HepG2 (cell line): ENCODE results near the gene MIB2. TPM values are rescaled to one million over a fixed set of nuclear protein-coding genes. Genes with fewer than 3 reads are reported as not detected.

ENCODE experiments used
- SIX1 ChIP-seq: sonication (generic); formaldehyde crosslinking; IDR thresholded peaks from 2 replicates; pipeline ENCODE4 v1.4.0; 2020; ENCODE audit warnings: missing genetic modification reagents, borderline replicate concordance
- SOX5 ChIP-seq: IDR thresholded peaks from 2 replicates; pipeline ENCODE4 v1.6.1; 2016; ENCODE audit warnings: borderline replicate concordance
- ZNF251 ChIP-seq: sonication (generic); formaldehyde crosslinking; IDR thresholded peaks from 2 replicates; pipeline ENCODE4 v1.9.0; 2021; ENCODE audit warnings: mild to moderate bottlenecking, missing genetic modification reagents
- ZNF451 ChIP-seq: sonication (generic); formaldehyde crosslinking; IDR thresholded peaks from 2 replicates; pipeline ENCODE4 v1.5.0; 2020; ENCODE audit warnings: mild to moderate bottlenecking, missing genetic modification reagents
- ZNF460 ChIP-seq: sonication (generic); formaldehyde crosslinking; IDR thresholded peaks from 2 replicates; pipeline ENCODE4 v1.5.1; 2020; ENCODE audit warnings: missing genetic modification reagents, mild to moderate bottlenecking, borderline replicate concordance
- ZNF703 ChIP-seq: sonication (generic); formaldehyde crosslinking; IDR thresholded peaks from 2 replicates; pipeline ENCODE4 v1.5.1; 2020; ENCODE audit warnings: missing genetic modification reagents, mild to moderate bottlenecking, moderate library complexity, borderline replicate concordance
- ZNF879 ChIP-seq: sonication (generic); formaldehyde crosslinking; IDR thresholded peaks from 2 replicates; pipeline ENCODE4 v1.8.1; 2023; ENCODE audit warnings: missing genetic modification reagents
- ZSCAN29 ChIP-seq: sonication (generic); formaldehyde crosslinking; conservative IDR thresholded peaks from 2 replicates; pipeline ENCODE4 v1.4.0; 2020; ENCODE audit warnings: mild to moderate bottlenecking, missing genetic modification reagents
- polyA plus RNA-seq, 8 experiments: library from polyadenylated mRNA; depleted of rRNA in 3 of 8; stranded (reverse) in 7 of 8; unstranded in 1 of 8; fragments of >200 nt; fragmentation: Illumina TruSeq in 4 of 8; extraction: Trizol in 4 of 8; gene quantifications; 2 replicates each; pipeline versions ENCODE4 v1.2.1 to v1.2.3, GENCODE V29; 2011 to 2016; ENCODE audit warnings: low read depth in 4 of 8, missing spikeins in 1 of 8, mixed read lengths in 1 of 8; ENCODE audit not compliant: insufficient read depth in 1 of 8
- total RNA-seq, 5 experiments: library from RNA; depleted of rRNA; stranded (reverse); fragments of >200 nt; fragmentation: Illumina TruSeq; extraction: Trizol; gene quantifications; 2 replicates each; pipeline ENCODE4 v1.2.3, GENCODE V29; 2016; ENCODE audit warnings: low read depth in 1 of 5
- TF ChIP-seq, protein P1 (sequence below): sonication (generic); formaldehyde crosslinking; IDR thresholded peaks from 2 replicates; pipeline ENCODE4 v1.8.0; 2023; ENCODE audit warnings: mild to moderate bottlenecking, missing genetic modification reagents
- TF ChIP-seq, protein P2 (sequence below): sonication (generic); formaldehyde crosslinking; IDR thresholded peaks from 2 replicates; pipeline ENCODE4 v1.8.1; 2023; ENCODE audit warnings: mild to moderate bottlenecking, missing genetic modification reagents
- TF ChIP-seq, protein P3 (sequence below): sonication (generic); formaldehyde crosslinking; IDR thresholded peaks from one replicate; pipeline ENCODE4 v1.5.1; 2020; ENCODE audit warnings: mild to moderate bottlenecking, missing genetic modification reagents; ENCODE audit errors: not compliant biosample characterization
- TF ChIP-seq, protein P4 (sequence below): sonication (generic); formaldehyde crosslinking; IDR thresholded peaks from 2 replicates; pipeline ENCODE4 v1.4.0; 2020; ENCODE audit warnings: mild to moderate bottlenecking, low read depth, missing genetic modification reagents

MIB2 gene
- total and polyA plus RNA-seq, 2 of the 13 experiments (the other 11 are each of a cell fraction or from before 2014, with no cell fraction given): 19.9 to 30.4 TPM

DNA sequence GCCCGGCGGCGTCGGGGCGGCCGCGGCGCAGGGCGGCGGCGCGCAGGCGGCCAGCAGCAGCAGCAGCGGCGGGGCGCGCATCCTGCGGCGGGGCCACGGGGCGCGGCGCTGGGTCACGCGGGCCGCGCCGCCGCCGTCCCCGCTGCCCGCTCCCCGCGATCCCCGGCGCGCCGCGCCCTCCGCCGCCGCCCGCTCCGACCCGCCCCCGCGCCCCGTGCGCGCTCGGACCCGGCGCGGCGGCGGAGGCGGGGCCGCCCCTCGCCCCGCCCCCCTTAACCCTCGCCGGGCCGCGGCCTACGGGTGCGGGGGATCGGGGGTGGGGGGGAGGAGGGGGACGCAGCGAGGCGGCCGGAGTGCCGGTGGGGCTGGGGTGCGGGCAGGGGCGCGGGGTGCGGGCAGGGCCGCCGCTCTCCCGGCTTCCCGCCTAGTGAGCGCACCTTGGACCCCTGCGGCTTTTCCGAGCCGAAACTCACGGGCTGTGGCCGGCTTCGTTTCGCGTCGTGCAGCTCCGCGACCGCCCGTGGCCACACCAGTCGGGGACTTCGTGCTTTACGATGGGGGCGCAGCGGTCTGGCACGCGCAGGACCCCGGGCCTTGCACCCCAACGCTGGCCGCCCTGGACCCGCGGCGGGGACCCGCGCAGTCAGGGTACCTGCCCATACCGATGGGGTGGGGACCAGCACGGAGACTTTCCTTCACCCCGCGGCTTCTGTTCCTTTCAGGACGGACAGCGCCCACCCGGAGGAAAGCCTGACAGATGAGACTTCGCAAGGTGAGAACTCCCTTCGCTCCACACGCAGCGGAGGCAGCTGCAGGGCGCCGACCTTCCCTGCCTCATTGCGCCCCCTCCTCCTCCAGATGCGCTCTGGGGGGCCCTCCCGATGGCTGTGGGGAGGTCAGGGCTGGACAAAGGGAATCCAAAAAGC, 15.1 kb upstream of the MIB2 start, which contains the start of gene FNDC10 (continued):
- TF ChIP-seq SIX1 (no peak), ZNF451 (CRISPR knock-in tag) (0 out of 2 replicates have a peak, but pooled peaks have one; percentile 26), ZSCAN29 (no peak), ZNF460 (CRISPR knock-in tag) (no peak), SOX5 (no peak), ZNF251 (no peak), ZNF703 (CRISPR knock-in tag) (no peak), ZNF879 (CRISPR knock-in tag) (no peak)
- TF ChIP-seq, protein P1, sequence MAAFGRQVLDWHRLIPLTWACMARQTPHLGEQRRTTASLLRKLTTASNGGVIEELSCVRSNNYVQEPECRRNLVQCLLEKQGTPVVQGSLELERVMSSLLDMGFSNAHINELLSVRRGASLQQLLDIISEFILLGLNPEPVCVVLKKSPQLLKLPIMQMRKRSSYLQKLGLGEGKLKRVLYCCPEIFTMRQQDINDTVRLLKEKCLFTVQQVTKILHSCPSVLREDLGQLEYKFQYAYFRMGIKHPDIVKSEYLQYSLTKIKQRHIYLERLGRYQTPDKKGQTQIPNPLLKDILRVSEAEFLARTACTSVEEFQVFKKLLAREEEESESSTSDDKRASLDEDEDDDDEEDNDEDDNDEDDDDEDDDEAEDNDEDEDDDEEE: peak; percentile 31; the same call in 1 of the 2 replicates
- TF ChIP-seq, protein P2, sequence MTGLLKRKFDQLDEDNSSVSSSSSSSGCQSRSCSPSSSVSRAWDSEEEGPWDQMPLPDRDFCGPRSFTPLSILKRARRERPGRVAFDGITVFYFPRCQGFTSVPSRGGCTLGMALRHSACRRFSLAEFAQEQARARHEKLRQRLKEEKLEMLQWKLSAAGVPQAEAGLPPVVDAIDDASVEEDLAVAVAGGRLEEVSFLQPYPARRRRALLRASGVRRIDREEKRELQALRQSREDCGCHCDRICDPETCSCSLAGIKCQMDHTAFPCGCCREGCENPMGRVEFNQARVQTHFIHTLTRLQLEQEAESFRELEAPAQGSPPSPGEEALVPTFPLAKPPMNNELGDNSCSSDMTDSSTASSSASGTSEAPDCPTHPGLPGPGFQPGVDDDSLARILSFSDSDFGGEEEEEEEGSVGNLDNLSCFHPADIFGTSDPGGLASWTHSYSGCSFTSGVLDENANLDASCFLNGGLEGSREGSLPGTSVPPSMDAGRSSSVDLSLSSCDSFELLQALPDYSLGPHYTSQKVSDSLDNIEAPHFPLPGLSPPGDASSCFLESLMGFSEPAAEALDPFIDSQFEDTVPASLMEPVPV (CRISPR knock-in tag): 0 out of 2 replicates have a peak, but pooled peaks have one; percentile 41
- TF ChIP-seq, protein P3, sequence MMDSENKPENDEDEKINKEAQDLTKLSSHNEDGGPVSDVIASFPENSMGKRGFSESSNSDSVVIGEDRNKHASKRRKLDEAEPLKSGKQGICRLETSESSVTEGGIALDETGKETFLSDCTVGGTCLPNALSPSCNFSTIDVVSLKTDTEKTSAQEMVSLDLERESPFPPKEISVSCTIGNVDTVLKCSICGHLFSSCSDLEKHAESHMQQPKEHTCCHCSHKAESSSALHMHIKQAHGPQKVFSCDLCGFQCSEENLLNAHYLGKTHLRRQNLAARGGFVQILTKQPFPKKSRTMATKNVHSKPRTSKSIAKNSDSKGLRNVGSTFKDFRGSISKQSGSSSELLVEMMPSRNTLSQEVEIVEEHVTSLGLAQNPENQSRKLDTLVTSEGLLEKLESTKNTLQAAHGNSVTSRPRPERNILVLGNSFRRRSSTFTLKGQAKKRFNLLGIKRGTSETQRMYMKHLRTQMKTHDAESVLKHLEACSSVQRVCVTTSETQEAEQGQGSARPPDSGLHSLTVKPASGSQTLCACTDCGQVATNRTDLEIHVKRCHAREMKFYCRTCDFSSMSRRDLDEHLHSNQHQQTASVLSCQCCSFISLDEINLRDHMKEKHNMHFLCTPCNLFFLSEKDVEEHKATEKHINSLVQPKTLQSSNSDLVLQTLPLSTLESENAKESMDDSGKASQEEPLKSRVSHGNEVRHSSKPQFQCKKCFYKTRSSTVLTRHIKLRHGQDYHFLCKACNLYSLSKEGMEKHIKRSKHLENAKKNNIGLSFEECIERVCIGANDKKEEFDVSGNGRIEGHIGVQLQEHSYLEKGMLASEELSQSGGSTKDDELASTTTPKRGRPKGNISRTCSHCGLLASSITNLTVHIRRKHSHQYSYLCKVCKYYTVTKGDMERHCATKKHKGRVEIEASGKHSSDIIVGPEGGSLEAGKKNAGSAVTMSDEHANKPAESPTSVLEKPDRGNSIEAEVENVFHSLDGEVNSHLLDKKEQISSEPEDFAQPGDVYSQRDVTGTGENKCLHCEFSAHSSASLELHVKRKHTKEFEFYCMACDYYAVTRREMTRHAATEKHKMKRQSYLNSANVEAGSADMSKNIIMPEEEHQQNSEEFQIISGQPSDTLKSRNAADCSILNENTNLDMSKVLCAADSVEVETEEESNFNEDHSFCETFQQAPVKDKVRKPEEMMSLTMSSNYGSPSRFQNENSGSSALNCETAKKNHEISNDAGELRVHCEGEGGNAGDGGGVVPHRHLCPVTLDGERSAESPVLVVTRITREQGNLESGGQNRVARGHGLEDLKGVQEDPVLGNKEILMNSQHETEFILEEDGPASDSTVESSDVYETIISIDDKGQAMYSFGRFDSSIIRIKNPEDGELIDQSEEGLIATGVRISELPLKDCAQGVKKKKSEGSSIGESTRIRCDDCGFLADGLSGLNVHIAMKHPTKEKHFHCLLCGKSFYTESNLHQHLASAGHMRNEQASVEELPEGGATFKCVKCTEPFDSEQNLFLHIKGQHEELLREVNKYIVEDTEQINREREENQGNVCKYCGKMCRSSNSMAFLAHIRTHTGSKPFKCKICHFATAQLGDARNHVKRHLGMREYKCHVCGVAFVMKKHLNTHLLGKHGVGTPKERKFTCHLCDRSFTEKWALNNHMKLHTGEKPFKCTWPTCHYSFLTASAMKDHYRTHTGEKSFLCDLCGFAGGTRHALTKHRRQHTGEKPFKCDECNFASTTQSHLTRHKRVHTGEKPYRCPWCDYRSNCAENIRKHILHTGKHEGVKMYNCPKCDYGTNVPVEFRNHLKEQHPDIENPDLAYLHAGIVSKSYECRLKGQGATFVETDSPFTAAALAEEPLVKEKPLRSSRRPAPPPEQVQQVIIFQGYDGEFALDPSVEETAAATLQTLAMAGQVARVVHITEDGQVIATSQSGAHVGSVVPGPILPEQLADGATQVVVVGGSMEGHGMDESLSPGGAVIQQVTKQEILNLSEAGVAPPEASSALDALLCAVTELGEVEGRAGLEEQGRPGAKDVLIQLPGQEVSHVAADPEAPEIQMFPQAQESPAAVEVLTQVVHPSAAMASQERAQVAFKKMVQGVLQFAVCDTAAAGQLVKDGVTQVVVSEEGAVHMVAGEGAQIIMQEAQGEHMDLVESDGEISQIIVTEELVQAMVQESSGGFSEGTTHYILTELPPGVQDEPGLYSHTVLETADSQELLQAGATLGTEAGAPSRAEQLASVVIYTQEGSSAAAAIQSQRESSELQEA (CRISPR knock-in tag): peak; percentile 16
- TF ChIP-seq, protein P4, sequence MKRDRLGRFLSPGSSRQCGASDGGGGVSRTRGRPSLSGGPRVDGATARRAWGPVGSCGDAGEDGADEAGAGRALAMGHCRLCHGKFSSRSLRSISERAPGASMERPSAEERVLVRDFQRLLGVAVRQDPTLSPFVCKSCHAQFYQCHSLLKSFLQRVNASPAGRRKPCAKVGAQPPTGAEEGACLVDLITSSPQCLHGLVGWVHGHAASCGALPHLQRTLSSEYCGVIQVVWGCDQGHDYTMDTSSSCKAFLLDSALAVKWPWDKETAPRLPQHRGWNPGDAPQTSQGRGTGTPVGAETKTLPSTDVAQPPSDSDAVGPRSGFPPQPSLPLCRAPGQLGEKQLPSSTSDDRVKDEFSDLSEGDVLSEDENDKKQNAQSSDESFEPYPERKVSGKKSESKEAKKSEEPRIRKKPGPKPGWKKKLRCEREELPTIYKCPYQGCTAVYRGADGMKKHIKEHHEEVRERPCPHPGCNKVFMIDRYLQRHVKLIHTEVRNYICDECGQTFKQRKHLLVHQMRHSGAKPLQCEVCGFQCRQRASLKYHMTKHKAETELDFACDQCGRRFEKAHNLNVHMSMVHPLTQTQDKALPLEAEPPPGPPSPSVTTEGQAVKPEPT: no peak
